Stimulated activated CD8-positive, alpha-beta memory T cell treated with anti-CD3 and anti-CD28 coated beads, Interleukin-7, amount 100 ng/mL, for 1 hour (primary cell): ENCODE measurements around the gene DTX4.

Experiments
- DNase-seq, 2 donors: peaks; one replicate each; pipeline ENCODE4 v3.0.0-alpha.2; 2020; ENCODE audit warnings: low read depth in 2 of 2

The DTX4 gene

DNA sequence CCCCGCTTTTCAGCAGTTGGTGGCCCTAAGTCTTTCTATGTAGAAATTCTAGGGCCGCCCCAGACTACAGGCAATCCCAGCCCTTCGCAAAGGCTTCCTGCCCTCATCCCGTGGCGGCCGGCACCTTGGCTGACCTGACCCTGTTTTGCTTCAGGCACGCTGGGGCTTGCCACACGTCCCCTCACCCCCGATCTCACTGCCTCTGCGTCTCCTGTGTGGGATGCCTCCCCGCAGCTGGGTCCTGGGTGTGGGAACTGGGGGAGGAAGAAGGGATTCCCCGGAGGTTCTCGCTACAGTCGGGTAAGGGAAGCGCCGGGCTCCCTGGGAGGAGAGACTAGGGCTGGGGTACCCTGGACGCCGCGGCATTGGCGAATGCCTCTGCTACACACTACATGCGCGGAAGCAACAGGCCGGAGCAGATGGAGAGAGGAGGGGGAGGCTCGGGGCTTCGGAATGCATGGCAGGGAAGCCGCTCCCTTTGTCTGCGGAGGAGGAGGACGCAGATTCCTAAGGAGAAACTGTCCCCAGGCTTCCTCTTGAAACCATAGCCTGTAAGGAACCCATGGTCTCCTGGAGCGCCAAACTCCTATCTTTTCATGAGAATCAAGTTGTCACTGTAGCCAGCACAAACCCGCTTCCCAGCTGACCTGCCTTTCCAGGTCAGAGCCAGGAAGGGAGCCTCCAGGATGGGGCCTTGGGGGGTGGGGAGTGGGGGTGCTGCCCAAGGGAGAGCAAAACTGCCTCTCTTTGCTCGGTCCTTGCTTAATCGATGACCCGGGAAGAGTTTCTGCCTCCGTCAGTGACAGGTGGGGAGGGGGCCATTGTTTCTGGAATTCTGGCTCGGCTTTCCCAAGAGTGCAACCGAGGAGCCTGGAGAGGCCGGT is 1.4 kb downstream of the DTX4 start:
- DNase-seq: no peak

DNA sequence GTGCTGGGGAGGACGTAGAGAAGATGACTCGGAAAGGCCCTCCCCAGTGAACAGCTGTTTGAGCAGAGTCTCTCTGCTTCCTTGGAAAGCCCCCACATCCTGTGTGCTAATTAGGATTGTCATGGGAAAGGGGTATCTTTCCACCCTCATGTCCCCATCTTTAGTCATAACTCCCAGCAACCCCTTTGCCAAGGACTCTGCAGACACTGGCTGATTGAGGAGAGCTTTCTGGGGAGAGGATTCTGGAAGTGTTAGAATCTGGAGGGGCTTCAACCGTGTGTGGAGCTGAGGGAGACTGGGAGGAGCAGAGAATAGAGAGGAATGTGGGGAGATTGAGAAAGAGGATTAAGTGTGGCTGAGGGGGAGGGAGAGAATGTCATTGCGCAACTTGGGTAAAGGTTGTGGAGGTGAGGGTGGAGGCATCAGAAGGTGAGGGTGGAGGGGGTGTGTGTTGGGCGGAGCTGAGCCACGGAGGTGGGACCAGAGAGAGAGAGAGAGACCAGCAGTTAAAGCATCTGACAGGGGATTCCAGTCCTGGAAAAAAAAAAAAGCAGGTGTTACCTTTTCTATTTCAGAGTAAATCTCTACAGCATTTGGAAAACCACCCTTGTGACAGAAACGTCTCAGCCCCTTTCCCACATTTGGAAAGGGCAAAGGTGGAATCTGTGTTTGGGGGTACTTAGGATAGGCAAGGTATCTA is 2.2 kb downstream of the DTX4 start:
- DNase-seq: no peak

DNA sequence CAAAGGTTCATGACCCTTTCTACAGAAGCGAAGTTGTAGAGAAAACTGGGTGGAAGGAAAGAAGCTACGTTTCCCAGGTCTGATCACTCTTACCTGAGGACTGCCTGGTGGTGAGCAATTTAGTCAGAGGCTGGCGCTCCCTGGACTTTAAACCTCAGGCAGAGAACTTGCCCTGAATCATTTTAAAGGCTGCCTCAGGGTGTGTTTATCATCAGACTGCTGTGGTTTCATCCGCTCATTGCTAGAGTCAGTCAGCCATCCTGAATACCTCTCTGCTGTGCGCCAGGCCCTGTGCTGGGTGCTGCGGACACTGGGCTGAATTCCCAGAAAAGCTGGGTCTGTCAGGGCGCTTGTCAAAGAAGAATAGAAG is 2.7 kb downstream of the DTX4 start:
- no peak for DNase-seq

DNA sequence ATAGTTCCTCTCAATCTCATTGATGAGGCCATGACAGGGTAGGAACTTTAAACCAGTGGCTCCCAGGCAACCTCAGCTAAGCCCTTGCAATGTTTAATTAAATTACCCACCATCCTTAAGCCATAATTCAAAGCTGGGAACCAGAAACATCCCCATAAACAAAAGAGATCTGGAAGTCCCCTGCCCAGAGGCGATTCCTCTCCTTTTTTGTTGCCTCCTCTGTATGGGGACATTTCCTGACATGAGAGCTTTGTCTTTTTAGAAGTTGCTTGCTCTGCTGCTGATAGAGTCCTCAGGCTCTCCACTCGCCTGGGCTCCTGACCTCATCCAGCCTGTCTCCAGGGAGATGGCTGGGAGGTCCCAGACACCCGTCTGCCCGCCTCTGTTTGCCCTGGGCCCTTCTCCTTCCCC is 3.2 kb downstream of the DTX4 start:
- DNase-seq: no peak

DNA sequence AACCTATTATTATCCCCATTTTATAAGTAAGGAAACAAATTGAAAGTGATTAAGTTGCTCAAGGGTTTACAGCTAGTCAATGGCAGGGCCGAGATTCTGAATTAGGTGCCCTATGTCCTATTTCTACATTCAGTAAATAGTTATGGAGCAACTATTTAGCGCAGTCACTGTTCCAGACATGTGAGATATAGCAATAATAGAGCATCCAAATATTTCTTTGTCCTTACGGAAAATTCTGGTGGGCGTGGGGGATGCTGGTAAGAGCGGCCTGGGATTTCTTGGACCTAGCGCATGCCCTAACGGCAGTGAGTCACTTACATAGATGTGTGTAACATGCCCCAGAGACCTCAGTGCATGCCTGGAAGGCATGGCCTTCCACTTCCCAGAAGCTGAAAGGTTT is 4.4 kb downstream of the DTX4 start:
- no peak for DNase-seq

DNA sequence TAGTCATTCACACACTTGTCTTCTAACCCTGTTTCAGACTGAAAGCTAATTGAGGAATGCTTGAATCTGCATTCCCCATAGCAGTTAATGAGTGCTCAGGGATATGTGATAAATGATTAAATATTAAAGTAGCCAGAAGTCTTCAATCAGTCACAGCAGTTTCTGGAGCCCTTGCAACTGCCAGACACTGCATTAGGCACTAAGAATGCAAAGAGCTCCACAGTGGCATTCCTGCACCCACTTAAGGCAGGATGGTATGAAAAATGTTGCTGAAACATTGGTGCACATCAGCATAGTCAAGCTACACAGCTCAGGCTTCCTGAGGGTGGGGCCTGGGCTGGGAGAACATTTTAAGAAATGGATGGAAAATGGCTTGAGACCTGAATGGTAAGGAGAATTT is 6.5 kb downstream of the DTX4 start:
- no peak for DNase-seq

DNA sequence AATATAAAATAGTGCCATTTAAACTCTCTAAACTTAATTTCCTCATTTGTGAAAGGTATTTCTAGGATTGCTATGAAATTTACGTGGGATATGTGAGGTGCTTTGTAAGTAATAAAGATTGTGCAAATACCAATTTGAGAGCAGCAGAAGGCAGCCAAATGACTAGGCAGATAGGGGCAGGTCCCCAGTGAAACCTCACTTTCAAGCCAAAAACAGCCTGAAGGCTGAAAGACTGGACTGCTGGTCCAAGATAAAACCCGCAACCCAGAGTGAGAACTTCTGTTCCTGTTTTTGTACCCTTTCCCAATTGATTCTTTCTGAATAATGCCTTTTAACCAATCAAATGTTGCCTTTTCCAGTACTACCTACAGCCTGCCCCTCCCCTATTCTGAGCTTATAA is 7.2 kb downstream of the DTX4 start:
- DNase-seq: no peak

DNA sequence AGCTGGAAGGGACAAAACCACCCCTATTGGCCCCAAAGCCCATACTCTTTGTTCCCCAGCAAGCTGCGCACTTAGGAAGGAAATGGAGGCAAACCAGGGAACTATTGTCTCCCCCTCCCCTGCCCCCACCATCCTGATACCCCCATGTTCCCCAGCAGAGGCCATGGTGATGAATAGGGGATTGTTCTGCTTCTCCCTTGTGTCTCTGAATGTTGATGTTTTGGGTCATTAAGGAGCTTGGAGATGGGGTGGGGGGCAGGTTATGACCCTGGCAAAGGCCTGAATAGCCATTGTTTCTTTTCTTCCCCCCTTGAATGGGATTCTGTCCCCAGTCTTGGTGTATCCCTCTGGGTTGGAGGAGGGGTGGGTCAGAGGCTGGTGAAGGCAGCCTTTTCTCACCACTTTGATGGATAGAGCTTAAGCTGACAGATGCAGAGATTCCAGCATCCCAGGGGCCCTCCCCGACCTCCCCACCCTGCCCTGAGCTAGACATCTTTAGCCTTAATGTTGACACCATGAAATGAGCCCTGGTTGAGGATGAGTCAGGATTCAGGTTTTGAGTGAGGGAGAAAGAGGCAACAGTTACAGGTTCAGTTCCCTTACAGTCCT is 8.3 kb downstream of the DTX4 start:
- no peak for DNase-seq

DNA sequence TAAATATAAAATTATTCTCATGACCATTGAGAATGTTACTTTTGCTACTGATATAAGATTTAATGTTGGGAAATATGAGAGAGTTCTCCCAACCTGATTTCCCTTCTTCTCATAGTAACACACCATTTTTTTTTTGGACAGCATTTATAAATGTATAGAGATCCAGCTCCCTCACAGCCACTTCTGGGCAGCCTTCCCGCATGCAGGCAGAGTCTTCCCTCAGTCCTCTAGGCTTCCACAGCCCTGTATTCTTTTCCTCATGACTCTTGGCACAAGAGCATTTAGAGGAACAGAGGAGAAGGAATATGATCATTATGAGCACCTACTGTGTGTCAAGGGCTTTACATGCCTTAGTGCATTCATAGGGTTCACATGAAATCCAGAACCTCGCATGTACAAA is 9.0 kb downstream of the DTX4 start:
- no peak for DNase-seq

DNA sequence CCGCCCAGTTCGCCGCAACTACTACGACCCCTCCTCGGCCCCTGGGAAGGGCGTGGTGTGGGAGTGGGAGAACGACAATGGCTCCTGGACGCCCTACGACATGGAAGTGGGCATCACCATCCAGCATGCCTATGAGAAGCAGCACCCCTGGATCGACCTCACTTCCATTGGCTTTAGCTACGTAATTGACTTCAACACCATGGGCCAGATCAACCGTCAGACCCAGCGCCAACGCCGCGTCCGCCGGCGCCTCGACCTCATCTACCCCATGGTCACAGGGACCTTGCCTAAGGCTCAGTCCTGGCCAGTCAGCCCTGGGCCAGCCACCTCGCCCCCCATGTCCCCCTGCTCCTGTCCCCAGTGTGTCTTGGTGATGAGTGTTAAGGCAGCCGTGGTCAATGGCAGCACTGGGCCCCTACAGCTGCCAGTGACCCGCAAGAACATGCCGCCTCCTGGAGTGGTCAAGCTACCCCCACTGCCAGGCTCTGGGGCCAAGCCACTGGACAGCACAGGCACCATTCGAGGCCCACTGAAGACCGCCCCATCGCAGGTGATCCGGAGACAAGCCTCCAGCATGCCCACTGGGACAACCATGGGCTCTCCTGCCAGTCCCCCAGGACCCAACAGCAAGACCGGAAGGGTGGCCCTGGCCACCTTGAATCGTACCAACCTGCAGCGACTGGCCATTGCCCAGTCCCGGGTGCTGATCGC is 10.0 kb downstream of the DTX4 start:
- no peak for DNase-seq

DNA sequence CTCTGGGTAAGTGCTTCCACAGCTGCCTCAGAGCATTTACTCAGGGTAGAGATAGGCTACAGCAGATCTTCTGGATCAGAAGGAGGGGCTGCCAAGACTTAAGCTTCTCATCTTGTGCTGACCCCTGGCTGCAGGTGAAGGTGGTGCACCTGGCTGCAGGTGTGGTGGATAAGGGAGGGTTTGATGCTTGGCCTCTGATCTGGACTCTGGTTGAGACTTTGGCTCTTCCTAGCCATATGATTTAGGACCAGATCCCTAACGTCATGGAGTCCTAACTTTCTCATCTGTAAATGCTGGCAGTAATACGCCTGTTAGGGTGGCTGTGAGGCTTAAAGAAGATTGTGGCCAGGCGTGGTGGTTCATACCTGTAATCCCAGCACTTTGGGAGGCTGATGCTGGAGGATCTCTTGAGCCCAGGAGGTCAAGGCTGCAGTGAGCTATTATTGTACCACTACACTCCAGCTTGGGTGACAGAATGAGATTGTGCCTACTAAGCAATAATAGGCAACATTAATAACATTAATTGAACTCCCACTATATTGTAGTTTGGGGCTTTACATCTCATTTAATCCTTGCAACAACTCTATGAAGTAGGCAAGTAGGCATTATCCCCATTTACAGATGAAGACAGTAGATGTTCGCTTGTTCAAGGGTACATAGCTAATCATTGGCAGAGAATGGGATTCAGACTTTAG is 10.7 kb downstream of the DTX4 start:
- no peak for DNase-seq

DNA sequence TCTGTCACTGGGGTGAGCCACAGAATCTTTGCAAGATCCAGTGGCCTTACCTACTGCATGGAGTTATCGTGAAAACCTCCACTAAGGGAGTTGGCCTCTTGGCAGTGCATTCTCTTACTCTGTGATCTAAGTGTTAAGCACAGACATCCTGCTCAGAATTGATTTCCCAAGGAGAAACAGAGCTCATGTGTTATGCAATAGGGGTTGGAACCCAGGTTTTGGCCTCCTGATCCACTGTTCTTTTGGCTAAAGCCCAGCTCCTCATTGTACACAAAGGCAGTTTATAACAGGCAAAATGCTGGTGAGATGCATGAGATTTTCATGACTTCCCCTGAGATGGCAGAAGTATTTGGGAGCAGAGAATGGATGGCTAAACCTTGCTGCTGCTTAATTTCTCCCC is 11.8 kb downstream of the DTX4 start:
- no peak for DNase-seq

DNA sequence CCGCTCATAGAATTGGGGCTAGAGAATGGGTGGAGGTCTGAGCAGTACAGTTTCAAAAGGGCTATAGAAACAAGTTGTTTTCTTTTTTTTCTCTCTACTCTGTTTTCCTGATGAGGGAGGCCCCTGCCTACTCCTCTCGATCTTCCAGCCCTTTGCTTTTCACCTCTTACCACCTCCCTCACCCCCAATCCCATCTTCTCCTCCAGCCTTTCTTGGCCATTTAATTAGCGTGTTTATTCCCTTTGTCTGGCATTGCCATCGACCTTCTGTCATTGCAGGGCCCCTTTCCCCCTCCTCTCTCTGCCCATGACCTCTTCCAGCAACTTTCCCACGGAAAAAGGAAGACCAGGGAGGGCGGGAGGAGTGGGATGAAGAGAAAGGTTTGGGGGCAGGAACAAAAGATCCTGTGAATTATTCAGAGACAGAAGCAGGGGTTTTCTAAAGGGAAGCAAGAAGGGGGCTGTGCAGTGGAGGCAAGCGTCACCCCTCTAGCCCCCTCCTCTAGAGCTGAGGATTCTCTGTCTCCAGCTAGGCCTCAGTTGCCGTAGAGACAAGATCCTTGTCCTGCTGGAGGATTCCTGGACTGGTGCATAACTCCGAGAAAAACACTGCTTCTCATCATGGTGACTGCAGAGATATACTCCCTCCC is 12.9 kb downstream of the DTX4 start:
- DNase-seq: no peak

DNA sequence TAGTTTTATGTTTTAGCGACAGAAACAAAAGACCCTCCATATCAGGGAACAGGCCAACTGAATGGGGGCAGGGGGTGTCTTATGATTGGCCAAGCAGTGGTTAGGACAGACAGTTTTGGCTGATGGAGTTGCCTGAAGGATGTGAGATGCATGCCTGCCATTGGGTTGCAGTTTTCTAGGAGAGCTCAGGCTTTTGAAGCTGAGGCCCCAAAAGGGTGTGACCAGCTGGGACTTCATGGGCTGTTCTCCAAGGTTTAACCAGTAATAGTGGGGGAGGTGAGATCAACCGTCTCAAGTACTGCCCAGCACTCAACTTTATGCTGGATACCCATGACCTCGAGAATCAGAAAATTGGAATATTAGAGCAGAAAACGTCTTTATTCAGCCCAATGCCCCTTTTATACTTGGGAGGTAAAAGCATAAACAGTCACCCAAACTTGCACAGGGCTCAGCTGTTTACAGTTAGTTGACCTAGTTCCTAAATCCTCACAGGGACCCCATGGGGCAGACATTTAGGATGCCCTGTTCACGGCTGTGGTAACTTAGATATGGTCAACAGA is 13.5 kb downstream of the DTX4 start:
- DNase-seq: no peak

DNA sequence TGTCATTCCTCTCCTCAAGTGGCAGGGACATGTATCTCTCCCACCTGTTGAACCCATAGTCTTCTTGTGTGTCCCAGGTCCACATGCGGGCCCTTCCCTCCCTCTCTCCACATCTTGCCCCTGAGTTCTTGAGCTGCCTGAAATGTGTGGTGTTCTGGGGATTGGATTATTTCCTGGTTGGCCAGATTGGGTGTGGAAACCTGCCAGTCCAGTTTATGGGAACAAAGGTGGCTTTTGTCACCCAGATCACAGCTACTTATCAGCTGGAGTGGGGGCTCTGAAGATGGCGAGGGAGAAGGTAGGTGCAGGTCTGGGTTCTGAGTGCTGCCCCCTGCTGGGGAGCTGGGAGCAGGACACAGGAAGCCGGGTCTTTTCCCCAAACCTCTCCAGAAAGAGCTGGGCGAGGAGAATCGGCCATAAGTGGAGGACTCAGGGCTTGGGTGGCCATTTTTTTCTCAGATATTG is 14.2 kb downstream of the DTX4 start:
- no peak for DNase-seq

DNA sequence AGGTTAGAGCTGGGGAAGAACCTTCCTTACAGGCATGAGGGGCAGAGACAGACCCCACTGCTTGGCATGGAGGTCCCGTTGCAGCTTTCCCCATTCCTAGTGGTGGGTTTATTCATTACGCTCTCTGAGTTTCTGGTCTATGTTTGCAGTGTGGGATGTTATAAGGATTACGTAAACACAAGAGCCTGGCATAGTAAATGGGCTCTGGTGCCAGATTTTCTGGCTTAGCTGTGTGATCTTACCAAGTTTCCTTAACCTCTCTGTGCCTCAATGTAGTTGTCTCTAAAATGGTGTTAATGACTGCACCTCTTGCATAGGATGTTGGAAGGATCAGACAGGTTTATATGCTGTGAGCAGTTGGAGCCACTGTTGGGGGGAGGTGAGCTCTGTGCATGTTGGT is 15.1 kb downstream of the DTX4 start:
- no peak for DNase-seq

DNA sequence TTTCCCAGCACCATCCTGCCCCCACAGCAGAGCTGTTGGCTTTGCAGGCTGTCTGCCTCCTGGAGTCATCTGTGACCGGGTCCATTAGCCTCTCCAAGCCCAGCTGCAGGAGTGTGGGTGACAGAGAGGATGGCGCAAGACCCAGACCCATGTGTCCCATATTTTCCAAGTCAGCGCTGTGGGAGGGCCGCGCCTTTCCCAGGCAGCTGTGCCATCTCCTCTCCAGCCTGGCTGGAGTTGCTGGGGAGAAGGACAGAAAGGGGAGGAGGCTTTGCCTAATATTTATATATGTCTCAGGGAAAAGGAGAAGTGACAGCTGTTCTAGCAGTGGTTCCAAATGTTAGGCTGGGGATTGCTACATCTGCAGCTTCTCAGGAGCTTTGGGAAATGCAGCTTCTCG is 15.7 kb downstream of the DTX4 start:
- DNase-seq: no peak

DNA sequence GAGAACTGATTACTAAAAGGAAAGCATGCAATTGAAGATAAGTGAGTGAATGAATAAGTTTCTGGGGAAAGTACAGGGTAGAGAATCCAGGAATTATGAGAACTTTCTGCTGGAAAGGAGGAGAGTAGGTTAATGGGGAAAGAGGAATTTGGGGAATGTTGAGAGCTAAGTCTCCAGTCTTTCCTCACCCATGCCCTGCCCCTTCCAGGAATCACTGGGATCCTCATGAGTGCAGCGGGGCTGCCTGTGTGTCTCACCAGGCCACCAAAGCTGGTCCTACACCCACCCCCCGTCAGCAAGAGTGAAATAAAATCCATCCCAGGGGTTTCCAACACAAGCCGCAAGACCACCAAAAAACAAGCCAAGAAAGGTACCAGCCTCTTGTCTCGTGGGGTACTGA is 17.0 kb downstream of the DTX4 start:
- no peak for DNase-seq

DNA sequence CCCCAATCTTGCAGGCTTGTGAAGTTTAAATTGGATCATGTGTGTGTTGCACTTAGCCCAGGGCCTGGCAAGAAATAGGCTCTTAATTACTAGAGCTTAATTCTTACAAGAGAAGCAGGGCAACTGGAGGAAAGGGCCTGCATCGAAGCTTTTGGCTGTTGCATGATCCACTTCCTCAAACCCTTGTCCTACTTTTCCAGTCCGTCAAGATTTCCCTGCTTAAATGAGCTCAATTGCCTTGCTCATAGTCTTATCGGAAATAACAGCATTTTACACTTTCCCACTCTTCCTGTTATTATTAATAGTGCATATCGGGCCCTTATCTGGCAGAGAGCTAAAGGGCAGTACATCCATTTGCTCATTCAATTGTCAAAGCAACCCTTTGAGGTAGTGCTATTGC is 18.1 kb downstream of the DTX4 start:
- DNase-seq: no peak

DNA sequence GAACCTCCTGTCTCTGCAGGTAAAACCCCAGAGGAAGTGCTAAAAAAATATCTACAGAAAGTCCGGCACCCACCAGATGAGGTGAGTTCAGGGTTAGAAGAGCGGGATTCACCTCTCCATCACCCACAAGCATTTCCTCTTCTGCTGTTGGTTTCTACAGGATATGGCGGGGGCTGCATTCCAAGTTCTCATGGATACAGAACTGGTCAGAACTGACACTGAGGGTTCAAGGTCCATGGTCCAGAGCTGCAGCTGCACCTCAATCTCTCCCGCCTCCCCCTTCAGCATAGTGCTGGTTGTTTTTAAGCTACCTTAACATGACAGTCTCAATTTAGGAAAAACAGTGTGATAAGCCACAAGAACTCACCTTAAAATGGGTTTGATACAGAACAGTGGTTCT is 19.2 kb downstream of the DTX4 start:
- no peak for DNase-seq

DNA sequence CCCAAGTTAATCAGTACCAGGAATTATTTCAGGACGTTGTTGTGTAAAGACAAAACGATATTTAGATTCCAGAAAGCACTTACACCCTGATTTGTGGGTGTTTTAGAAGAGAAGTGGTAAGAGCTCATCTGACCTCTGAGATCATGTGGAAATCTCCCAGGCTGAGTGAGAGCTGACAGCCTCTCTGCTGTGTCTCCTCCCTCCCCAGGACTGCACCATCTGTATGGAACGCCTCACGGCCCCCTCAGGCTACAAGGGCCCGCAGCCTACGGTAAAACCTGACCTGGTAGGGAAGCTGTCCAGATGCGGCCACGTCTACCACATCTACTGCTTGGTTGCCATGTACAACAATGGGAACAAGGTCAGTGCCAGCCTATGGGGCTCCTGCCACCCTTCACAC is 20.0 kb downstream of the DTX4 start:
- no peak for DNase-seq
